Stimulated activated CD8-positive, alpha-beta memory T cell treated with anti-CD3 and anti-CD28 coated beads, Interleukin-7, amount 100 ng/mL, for 4 hours (primary cell): ENCODE data around the gene CACNA1D.

Experiments used
- DNase-seq, 2 donors: peaks; one replicate each; pipeline ENCODE4 v3.0.0-alpha.2; 2020; ENCODE audit warnings: low read depth in 2 of 2

CACNA1D gene

GRCh38 chr3:53821631-53822121, 327.3 kb downstream of the CACNA1D start:
- DNase-seq, result no peak

- DNase-seq, result no peak
These were observed 327.9 kb downstream of the CACNA1D start for GRCh38 chr3:53822331-53822741.

GRCh38 chr3:53823026-53823955, 328.9 kb downstream of the CACNA1D start:
- no peak for DNase-seq

GRCh38 chr3:53823956-53824657, 329.7 kb downstream of the CACNA1D start:
- no peak for DNase-seq

- no peak for DNase-seq
These were observed 330.4 kb downstream of the CACNA1D start for GRCh38 chr3:53824795-53825194.

GRCh38 chr3:53826048-53826447, 331.6 kb downstream of the CACNA1D start:
- no peak for DNase-seq

- no peak for DNase-seq
These were observed 334.2 kb downstream of the CACNA1D start for GRCh38 chr3:53828581-53828980.

GRCh38 chr3:53829605-53830004, 335.2 kb downstream of the CACNA1D start:
- no peak for DNase-seq

- no peak for DNase-seq
These were observed 336.5 kb downstream of the CACNA1D start for GRCh38 chr3:53830944-53831343.

GRCh38 chr3:53833053-53833645, 338.7 kb downstream of the CACNA1D start:
- no peak for DNase-seq

- no peak for DNase-seq
These were observed 339.3 kb downstream of the CACNA1D start for GRCh38 chr3:53833700-53834099.

- DNase-seq, result no peak
These were observed 340.2 kb downstream of the CACNA1D start for GRCh38 chr3:53834429-53835095.

- no peak for DNase-seq
These were observed 340.8 kb downstream of the CACNA1D start for GRCh38 chr3:53835257-53835656.

GRCh38 chr3:53836084-53836872, 341.9 kb downstream of the CACNA1D start:
- DNase-seq, result no peak

GRCh38 chr3:53837331-53837730, 342.9 kb downstream of the CACNA1D start:
- no peak for DNase-seq

- DNase-seq, result no peak
These were observed 346.9 kb downstream of the CACNA1D start for GRCh38 chr3:53841296-53841695.

- no peak for DNase-seq
These were observed 348.2 kb downstream of the CACNA1D start for GRCh38 chr3:53842436-53843194.

GRCh38 chr3:53843195-53844177, 349.1 kb downstream of the CACNA1D start:
- no peak for DNase-seq
